OCI-LY3 (cell line): Measurements from ENCODE around the gene SLC49A4.

Experiments used
- H2AFZ ChIP-seq: fragments of 200-600, 300-600 bp; shearing (Covaris generic); 2 replicates; pipeline ENCODE4 v1.6.0; 2014; ENCODE audit warnings: antibody characterized with exemption, low read depth, low read length
- H3K27ac ChIP-seq: fragments of 200-600, 300-600 bp; sonication (generic); 2 replicates; pipeline ENCODE4 v1.5.1; 2014; ENCODE audit warnings: mild to moderate bottlenecking, low read length, moderate library complexity, mixed read lengths
- H3K27me3 ChIP-seq: fragments of 200-600, 300-600 bp; sonication (generic); 2 replicates; pipeline ENCODE4 v1.6.1; 2014; ENCODE audit warnings: low read depth, low read length, mixed read lengths
- H3K36me3 ChIP-seq: fragments of 200-600, 300-600 bp; sonication (generic); replicated peaks from 2 replicates; pipeline ENCODE3; 2014; ENCODE audit warnings: low read depth, low read length, mixed read lengths
- H3K4me1 ChIP-seq: fragments of 300-600, 200-600 bp; sonication (generic); 2 replicates; pipeline ENCODE4 v1.6.1; 2014; ENCODE audit warnings: low read length, mixed read lengths
- H3K4me2 ChIP-seq: fragments of 200-600, 300-600 bp; sonication (generic); 2 replicates; pipeline ENCODE4 v1.6.1; 2014; ENCODE audit warnings: low read length, mixed read lengths
- H3K4me3 ChIP-seq: fragments of 300-600, 200-600 bp; sonication (generic); 2 replicates; pipeline ENCODE4 v1.5.1; 2014; ENCODE audit warnings: antibody characterized with exemption, mild to moderate bottlenecking, low read length, moderate library complexity
- H3K79me2 ChIP-seq: fragments of 300-600, 200-600 bp; shearing (Covaris generic); 2 replicates; pipeline ENCODE4 v1.6.1; 2014; ENCODE audit warnings: mild to moderate bottlenecking, low read length, mixed read lengths
- H3K9ac ChIP-seq: fragments of 300-600, 200-600 bp; shearing (Covaris generic); 2 replicates; pipeline ENCODE4 v1.6.0; 2014; ENCODE audit warnings: mild to moderate bottlenecking, low read length, moderate library complexity
- H3K9me3 ChIP-seq: fragments of 200-600, 300-600 bp; shearing (Covaris generic); 2 replicates; pipeline ENCODE4 v1.6.1; 2014; ENCODE audit warnings: low read length, mixed read lengths; ENCODE audit not compliant: insufficient read depth
- H4K20me1 ChIP-seq: fragments of 200-600, 300-600 bp; sonication (generic); 2 replicates; pipeline ENCODE4 v1.6.1; 2016; ENCODE audit warnings: low read length, mixed read lengths; ENCODE audit not compliant: insufficient read depth
- CTCF ChIP-seq: fragments of 200-600, 300-600 bp; sonication (generic); IDR thresholded peaks from 2 replicates; pipeline ENCODE4 v1.5.1; 2014; ENCODE audit warnings: antibody characterized with exemption, low read length, low read depth
- EZH2phosphoT487 ChIP-seq: fragments of 200-600 bp; shearing (Covaris generic); IDR thresholded peaks from 2 replicates; pipeline ENCODE4 v1.6.1; 2018; ENCODE audit warnings: antibody characterized with exemption, mixed run types, low read depth

Gene SLC49A4

GRCh38 chr3:122908251-122908650 lies 113.4 kb downstream of the SLC49A4 start:
- H4K20me1 ChIP-seq, result no peaks in the 10 kb centered on the region
- no peak overlapping the region for H3K27ac ChIP-seq
- H3K4me3 ChIP-seq, result no peak overlapping the region
- no peaks in the 10 kb centered on the region for H3K9me3 ChIP-seq
- H3K79me2 ChIP-seq, result no peaks in the 10 kb centered on the region
- H3K36me3 ChIP-seq, result no peaks in the 10 kb centered on the region
- no peak overlapping the region for H2AFZ ChIP-seq
- TF ChIP-seq EZH2phosphoT487 (no peak), CTCF (no peak)
- H3K4me2 ChIP-seq, result no peak overlapping the region
- H3K4me1 ChIP-seq, result no peaks in the 10 kb centered on the region
- H3K27me3 ChIP-seq, result no peaks in the 10 kb centered on the region
- H3K9ac ChIP-seq, result no peak overlapping the region

- Histone ChIP-seq H3K4me2 (no peak overlapping the region), H3K27me3 (no peaks in the 10 kb centered on the region), H2AFZ (no peak overlapping the region), H3K9ac (no peak overlapping the region), H3K27ac (no peak overlapping the region), H3K4me1 (peaks cover 22% of the 10 kb centered on the region), H4K20me1 (no peaks in the 10 kb centered on the region), H3K79me2 (no peaks in the 10 kb centered on the region), H3K36me3 (no peaks in the 10 kb centered on the region), H3K4me3 (no peak overlapping the region), H3K9me3 (no peaks in the 10 kb centered on the region)
- TF ChIP-seq EZH2phosphoT487 (no peak), CTCF (no peak)
Observed at GRCh38 chr3:122911901-122912300, 117.0 kb downstream of the SLC49A4 start.

- no peak overlapping the region for H3K4me3 ChIP-seq
- H3K9me3 ChIP-seq, result no peaks in the 10 kb centered on the region
- no peak overlapping the region for H3K9ac ChIP-seq
- no peak overlapping the region for H2AFZ ChIP-seq
- H3K4me2 ChIP-seq, result no peak overlapping the region
- peaks cover 27% of the 10 kb centered on the region for H3K4me1 ChIP-seq
- no peaks in the 10 kb centered on the region for H3K36me3 ChIP-seq
- no peaks in the 10 kb centered on the region for H3K79me2 ChIP-seq
- no peaks in the 10 kb centered on the region for H4K20me1 ChIP-seq
- H3K27ac ChIP-seq, result no peak overlapping the region
- no peak for TF ChIP-seq EZH2phosphoT487
- TF ChIP-seq CTCF, result no peak
- H3K27me3 ChIP-seq, result no peaks in the 10 kb centered on the region
Observed at GRCh38 chr3:122912772-122913538, 118.1 kb downstream of the SLC49A4 start.

- Histone ChIP-seq H3K79me2 (no peaks in the 10 kb centered on the region), H3K4me3 (no peak overlapping the region), H2AFZ (no peak overlapping the region), H3K4me2 (no peak overlapping the region), H4K20me1 (no peaks in the 10 kb centered on the region), H3K4me1 (peaks cover 27% of the 10 kb centered on the region), H3K9me3 (no peaks in the 10 kb centered on the region), H3K36me3 (no peaks in the 10 kb centered on the region), H3K27me3 (no peaks in the 10 kb centered on the region), H3K27ac (no peak overlapping the region), H3K9ac (no peak overlapping the region)
- TF ChIP-seq CTCF, result no peak
- TF ChIP-seq EZH2phosphoT487, result no peak
Observed at GRCh38 chr3:122913539-122914100, 118.8 kb downstream of the SLC49A4 start.
